OCI-LY1 (cell line): Measurements from ENCODE around the gene SOX5.

ENCODE experiments used
- EZH2 ChIP-seq: fragments of 200-600 bp; sonication (generic), shearing (Covaris generic); IDR thresholded peaks from 2 replicates; pipeline ENCODE4 v1.8.0; 2017; ENCODE audit warnings: borderline replicate concordance, mixed run types, mild to moderate bottlenecking, antibody characterized with exemption, low read length, moderate library complexity, mixed read lengths
- TF ChIP-seq, protein P1 (sequence below): fragments of 200-600 bp; sonication (generic), shearing (Covaris generic); IDR thresholded peaks from 2 replicates; pipeline ENCODE4 v1.5.1; 2017; ENCODE audit warnings: mild to moderate bottlenecking, antibody characterized with exemption, low read length, moderate library complexity, mixed read lengths

DNA sequence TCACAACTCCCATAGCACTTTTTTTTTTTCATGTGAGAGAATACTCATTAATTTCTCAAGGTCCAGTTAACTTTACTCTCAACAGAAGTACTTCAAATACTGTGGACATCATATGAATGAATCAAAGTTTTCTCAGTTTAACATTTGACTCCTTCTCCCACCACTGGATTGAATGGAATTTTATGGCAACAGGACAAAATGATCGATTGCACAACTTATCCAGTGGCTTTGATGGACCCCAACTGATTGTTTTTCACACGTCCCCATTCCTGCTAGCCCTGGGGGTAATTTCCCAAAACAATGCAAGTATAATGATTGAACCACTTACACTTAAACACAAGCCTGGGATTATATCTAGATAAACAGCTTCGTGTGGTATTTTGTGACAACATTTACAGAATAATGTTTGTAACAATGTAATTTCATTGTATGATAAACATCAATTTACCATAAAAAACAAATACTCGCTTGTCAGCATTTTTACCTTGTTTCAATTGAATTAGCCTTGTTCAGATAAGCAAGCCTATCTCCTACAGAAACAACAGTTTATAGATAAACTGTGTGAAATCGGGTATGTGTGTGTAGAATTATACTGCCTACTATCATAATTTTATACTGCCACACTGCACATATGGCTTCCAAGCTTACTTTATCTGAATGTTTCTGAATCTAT is 60.9 kb downstream of the SOX5 start:
- TF ChIP-seq, protein P1, sequence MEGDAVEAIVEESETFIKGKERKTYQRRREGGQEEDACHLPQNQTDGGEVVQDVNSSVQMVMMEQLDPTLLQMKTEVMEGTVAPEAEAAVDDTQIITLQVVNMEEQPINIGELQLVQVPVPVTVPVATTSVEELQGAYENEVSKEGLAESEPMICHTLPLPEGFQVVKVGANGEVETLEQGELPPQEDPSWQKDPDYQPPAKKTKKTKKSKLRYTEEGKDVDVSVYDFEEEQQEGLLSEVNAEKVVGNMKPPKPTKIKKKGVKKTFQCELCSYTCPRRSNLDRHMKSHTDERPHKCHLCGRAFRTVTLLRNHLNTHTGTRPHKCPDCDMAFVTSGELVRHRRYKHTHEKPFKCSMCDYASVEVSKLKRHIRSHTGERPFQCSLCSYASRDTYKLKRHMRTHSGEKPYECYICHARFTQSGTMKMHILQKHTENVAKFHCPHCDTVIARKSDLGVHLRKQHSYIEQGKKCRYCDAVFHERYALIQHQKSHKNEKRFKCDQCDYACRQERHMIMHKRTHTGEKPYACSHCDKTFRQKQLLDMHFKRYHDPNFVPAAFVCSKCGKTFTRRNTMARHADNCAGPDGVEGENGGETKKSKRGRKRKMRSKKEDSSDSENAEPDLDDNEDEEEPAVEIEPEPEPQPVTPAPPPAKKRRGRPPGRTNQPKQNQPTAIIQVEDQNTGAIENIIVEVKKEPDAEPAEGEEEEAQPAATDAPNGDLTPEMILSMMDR, result no peak
- TF ChIP-seq EZH2, result no peak
